HG03139 (cell line): ENCODE results near the gene STXBP3.

Source experiments
- ATAC-seq: cut with Tn5 transposase; IDR thresholded peaks from one replicate; pipeline ENCODE4 v1.9.1; 2021; ENCODE audit not compliant: unreplicated experiment

The STXBP3 gene

DNA sequence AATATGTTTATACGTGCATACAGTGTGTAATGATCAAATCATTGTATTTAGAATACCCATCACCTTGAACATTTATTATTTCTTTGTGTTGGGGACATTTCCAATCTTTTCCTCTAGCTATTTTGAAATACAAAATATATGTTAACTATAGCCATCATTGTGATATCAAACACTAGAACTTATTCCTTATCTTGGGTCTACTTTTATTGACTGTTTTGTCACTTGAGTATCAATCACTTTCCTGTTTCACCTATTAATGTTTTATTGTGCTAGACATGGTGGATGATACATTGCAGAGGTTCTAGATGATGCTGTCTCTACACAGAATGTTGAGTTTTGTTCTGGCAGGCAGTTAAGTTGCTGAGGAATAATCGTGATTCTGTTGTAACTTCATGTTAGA lies 45.9 kb downstream of the STXBP3 start:
- ATAC-seq: no peak

- no peak for ATAC-seq
Observed at GRCh38 chr1:108799001-108799400, 52.5 kb downstream of the STXBP3 start.

GRCh38 chr1:108801101-108801500 lies 54.6 kb downstream of the STXBP3 start:
- ATAC-seq: no peak

DNA sequence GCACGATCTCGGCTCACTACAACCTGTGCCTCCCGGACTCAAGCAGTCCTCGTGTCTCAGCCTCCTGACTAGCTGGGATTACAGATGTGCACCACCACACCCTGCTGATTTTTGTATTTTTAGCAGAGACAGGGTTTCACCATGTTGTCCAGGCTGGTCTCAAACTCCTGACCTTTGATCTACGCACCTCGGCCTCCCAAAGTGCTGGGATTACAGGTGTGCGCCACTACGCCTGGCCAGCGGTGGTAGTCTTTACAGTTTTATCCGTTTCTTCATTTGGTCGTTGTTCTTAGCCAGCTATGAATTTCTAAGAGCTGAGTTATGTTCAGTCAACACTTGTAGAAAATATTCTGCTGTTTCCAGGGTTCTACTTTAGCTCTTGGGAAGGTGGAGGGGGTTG lies 57.1 kb downstream of the STXBP3 start:
- ATAC-seq: no peak

DNA sequence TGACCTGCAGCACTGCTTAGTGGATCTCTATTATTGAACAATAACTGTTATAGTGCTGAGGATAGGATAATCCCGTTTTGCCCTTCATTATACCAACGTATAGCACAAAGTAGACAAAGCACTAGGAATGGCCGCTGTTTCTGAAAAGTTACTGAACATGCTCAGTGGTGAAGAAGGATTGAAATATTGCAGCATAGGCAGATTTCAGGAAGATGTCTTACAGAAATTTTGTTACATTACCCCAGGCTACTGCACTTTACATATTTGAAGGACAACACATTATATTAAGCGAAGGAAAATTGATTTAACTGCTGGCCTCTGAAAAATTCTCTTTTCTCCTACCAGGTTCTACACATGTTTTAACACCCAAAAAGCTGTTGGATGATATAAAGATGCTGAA lies 62.0 kb downstream of the STXBP3 start:
- ATAC-seq: no peak

DNA sequence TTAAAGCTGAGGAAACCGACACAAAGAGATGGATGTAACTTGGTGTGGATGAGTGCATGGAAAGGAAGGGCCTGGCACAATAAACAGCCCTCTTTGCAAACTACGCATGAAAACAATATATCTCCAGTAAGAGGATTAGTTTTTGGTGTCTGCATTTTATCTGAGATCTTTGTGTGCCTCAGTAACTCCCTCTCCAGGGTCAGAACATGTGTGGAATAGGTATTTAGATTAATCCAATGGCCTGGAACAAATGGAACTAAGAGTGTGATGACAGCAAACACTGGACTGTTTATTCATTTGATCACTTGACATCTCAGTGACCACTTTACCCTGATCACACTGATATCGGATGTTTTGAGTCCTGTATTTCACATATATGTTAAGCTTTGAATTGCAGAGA lies 65.1 kb downstream of the STXBP3 start:
- no peak for ATAC-seq

- ATAC-seq: no peak
Observed at GRCh38 chr1:108813326-108813725, 66.9 kb downstream of the STXBP3 start.

DNA sequence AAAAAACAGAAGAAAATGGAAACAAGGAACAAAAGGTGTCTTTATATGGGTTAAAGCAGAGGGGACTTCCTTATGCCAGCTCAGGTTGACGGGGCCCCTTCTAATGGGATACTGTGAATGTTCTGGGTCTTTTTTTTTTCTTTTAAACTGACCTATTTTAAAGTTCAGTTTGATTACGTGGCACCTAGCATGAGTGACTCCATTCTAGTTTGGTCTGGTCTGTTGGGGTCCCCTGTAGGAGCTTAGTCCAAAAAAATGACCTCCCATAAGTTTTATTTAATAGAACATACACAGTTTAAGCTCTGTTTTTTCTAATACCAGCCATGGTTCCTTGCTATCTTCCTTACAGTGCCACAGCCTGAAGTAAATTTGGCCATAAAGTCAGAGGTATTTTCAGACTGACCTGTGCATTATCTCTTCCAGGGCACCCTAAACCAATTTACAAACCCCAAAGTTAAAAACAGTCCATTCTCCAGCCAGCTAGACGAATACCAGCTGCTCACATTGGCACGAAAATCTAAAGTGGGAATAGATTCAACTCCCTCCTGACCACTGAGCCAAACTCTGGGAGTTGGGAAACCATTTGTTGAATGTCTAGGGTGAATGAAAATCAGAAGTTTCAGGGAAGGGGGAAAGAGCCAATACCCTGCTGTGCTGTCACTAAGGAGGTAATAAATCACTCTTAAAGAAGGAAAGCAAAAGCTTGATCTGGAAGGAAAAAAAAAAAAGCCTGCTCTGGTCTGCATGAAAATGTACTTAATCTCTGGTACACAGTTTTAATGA lies 68.1 kb downstream of the STXBP3 start:
- no peak for ATAC-seq

- no peak for ATAC-seq
Observed at GRCh38 chr1:108815566-108815965, 69.1 kb downstream of the STXBP3 start.

GRCh38 chr1:108816049-108816893 lies 69.8 kb downstream of the STXBP3 start:
- ATAC-seq: no peak

DNA sequence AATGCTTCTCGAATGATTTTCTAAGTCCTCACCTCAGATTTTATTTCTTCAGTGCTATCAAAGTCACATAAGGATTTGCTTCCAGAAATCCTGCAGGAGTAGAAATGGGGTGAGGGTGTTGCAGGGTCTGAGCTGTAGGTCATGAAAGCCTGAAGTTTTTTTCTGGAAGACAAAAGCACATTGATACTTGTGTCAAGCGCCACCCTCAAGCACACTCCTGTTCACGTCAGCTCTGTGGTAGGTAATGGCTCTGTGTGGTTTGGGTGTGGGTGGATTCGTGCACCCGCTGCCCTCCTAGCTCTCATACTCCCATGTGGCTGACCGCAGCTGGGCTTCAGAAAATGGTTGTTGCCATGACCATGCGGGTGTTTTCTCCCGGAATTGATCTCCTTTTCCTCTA lies 70.5 kb downstream of the STXBP3 start:
- no peak for ATAC-seq

DNA sequence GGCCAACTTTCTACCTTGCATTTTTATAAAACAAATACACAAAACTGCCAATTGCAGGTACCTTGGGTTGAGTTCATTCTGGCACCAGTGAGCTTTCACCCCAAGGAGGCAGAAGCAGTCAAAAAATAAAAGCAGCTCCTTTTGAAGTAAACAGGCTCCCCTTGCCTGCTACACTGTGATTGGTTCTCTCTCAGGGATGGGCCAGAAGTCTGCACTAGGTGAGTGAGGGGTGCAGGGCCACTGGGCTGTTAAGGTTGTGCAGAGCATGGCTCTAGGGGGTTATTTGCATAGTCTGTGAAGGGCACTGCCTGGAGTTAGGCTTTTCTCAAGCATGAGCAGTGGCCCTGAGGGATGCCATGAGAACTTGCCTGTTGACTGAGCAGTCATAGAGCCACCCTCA lies 71.3 kb downstream of the STXBP3 start:
- no peak for ATAC-seq

DNA sequence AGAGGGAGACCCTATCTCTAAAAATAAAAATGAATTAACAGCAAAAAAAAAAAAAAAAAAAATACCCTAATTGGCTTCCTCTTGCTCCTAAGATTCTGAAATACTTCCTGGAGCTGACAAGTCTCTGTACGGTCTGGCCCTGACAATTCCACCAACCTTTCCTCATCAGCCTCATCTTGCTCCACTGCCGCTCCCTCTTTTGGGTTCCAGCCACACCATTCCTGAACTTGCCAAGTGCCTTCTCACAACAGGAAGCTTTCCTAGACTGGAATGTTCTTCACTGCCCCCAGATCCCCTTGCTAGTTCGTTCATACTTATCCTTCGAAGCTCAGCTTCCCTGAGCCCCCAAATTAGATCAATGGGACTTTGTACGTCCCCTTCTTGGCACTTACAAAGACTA lies 73.4 kb downstream of the STXBP3 start:
- ATAC-seq: no peak

DNA sequence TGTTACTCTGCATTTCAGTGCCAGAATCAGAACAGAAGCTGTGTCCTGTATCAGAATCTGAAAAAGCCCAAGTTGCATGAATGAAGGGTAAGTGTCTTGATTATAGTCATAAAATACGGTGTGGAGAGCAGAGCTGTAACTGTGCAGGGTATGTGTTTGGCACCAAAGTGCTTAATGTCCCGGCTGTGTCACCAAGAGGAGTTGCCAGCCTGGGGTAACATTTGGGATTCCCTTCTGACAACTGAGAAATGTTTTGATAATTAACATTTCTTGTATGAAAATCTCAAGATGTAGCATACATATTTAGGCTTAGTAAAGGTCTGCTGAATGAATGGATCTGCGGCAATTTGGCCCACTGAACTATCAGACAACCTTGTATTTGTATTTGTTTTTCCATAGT lies 77.2 kb downstream of the STXBP3 start:
- ATAC-seq: no peak

- ATAC-seq: no peak
Observed at GRCh38 chr1:108824051-108824450, 77.6 kb downstream of the STXBP3 start.

DNA sequence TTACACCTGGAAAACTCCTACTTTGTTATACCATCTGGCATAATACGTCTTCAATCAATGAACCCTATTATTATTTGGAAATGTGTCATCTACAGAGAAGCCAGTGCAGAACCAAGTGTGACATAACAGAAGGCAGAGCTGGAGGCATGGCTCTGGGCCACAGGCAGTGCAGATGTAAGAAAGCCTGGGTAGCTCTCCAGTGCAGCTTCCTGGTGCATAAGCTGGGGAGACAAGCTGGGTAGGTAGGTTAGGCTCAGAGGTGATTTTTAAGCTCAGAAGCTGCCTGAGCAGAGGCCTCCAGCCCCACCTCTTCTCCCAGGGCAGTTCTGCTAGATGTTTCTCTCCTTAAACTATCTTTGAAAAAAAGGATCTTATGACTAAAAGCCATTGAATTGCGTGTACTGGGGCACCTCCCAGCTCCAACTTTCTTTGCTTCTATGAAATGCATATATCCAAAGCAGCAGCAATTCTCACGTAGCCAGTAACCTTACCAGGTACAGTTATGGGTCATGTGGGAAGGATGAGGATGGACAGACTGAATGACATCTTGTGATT lies 79.7 kb downstream of the STXBP3 start:
- no peak for ATAC-seq

DNA sequence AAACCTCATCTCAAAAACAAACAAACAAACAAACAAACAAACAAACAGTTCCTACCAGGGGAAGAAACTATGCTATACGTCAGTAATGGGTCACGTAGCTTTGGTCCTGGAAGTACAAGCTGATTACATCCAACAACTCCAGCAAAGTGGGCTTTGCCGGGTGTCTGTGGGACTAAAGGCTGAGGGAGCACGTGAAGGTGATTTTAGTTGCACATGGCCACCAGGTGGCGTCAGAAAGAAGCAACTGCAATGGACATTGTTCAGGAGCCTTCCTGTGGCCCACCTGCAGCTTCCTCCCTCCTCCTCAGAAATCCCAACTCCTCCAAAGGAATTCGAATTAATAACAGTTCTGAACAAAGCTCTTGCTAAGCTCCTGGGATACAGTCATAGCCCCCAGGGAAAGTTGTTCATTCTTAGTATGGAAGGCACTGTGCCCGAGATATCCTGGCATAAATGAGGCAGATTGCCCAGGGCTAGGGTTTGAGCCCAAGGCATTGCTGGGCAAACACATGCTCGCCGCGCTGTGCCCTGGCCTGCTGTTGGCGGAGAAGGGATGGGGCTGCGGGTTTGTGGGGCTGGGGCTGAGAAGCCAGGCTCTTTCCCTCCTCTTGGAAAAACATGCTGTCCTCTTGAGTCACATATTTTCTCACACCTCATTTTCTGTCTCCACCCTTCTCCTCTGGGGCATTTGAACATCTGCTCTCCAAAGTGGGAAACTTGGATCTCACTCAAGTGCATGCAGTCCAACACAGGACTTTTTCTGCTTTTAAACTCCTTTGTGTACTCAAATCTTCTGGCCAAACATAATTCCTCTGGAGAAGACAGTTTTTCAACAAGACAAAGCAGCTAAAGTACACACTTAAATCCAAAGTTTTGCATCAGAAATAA lies 81.8 kb downstream of the STXBP3 start:
- no peak for ATAC-seq

- ATAC-seq: no peak
Observed at GRCh38 chr1:108829498-108829916, 83.0 kb downstream of the STXBP3 start.

DNA sequence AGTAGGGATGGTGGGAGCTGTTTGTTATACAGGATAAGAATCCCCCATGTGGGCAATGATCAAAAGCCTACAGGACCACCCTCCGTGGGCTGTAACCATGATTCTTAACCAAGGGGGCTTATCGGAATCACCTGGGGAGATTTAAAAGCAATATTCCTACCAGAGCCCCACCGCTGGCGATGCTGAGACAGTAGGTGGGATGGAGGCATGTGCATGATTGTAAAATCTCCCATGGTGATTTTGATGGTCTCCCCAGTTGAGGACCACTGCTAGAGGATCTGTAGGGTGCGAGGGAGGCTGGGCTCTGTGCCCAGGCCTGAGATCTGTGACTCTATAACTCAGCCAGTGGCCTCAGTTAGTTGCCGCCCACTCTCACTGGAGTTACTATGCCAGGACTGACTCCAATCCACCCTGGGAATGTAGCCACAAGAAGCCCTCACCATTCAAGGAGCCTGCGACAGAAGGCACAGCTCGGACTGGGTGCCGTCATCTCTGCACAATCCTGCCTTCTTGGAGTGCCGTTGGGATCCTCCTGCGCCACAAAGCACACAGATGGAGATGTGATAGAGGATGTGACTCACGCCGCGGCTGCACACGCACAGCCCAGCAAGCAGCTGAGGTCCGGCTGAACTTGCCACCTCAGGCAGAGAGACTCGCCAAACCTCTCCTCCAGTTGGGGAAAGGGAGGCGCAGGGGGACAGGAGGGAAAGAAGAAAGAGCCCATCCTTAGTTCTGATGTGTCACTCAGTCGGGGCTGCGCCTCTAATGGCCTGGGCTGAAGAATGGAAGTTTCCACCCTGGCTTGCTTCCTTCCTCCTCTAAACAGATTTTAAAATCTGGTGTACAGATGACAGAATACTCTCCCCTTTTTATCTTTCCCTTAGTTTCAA lies 83.9 kb downstream of the STXBP3 start:
- no peak for ATAC-seq

GRCh38 chr1:108831225-108831624 lies 84.8 kb downstream of the STXBP3 start:
- no peak for ATAC-seq
